Caco-2 (cell line): ENCODE data around the gene PITX2. TPM values are rescaled to one million over a fixed set of nuclear protein-coding genes. Genes with fewer than 3 reads are reported as not detected.

Source experiments
- BruUV-seq: library from RNA; stranded (reverse); fragments of 400-500 nt; replicated peaks from 2 replicates; lab custom pipeline; 2021; lab: Mats Ljungman, UMichigan
- CTCF ChIA-PET: fragments of 300-600 bp; sonication (Branson Sonifier 250); formaldehyde crosslinking; loops from one replicate; lab custom pipeline; 2022; ENCODE audit warnings: antibody characterized with exemption; lab: Charles Lee
- POLR2A ChIA-PET: fragments of 300-600 bp; sonication (Branson Sonifier 250); formaldehyde crosslinking; loops from one replicate; lab custom pipeline; 2022; ENCODE audit warnings: antibody characterized with exemption; lab: Charles Lee
- DNase-seq, 2 experiments: peaks; one replicate each; pipeline versions ENCODE4 v3.0.0 to v3.0.0-alpha.2; 2020 to 2022
- H3K27me3 ChIP-seq: replicated peaks from 2 replicates; pipeline ENCODE4 v1.6.0; 2011; ENCODE audit warnings: low read length; ENCODE audit not compliant: control insufficient read depth, insufficient read depth
- H3K36me3 ChIP-seq: 2 replicates; pipeline ENCODE4 v1.5.1; 2011; ENCODE audit warnings: low read length; ENCODE audit not compliant: control insufficient read depth, insufficient read depth
- H3K4me1 ChIP-seq: fragments of 250-450 bp; sonication (Bioruptor Pico); 2 replicates; pipeline ENCODE4 v1.5.1; 2020; ENCODE audit warnings: mild to moderate bottlenecking
- H3K4me3 ChIP-seq: 2 replicates; pipeline ENCODE4 v1.5.1; 2011; ENCODE audit warnings: low read depth, mild to moderate bottlenecking, control low read depth, low read length
- H3K9me3 ChIP-seq: fragments of 250-450 bp; sonication (Bioruptor Pico); 2 replicates; pipeline ENCODE4 v1.5.1; 2020; ENCODE audit warnings: mild to moderate bottlenecking, moderate library complexity
- H3K27ac Mint-ChIP-seq: one replicate; pipeline ENCODE4 v1.8.0; 2022; ENCODE audit warnings: mixed read lengths; ENCODE audit not compliant: unreplicated experiment
- H3K27me3 Mint-ChIP-seq: one replicate; pipeline ENCODE4 v1.8.0; 2022; ENCODE audit warnings: mixed read lengths; ENCODE audit not compliant: insufficient read depth, unreplicated experiment
- H3K36me3 Mint-ChIP-seq: one replicate; pipeline ENCODE4 v1.8.0; 2022; ENCODE audit warnings: mild to moderate bottlenecking, mixed read lengths; ENCODE audit not compliant: insufficient read depth, unreplicated experiment
- H3K4me1 Mint-ChIP-seq: one replicate; pipeline ENCODE4 v1.8.0; 2022; ENCODE audit warnings: low read depth, mixed read lengths; ENCODE audit not compliant: unreplicated experiment
- H3K4me3 Mint-ChIP-seq: one replicate; pipeline ENCODE4 v1.8.0; 2022; ENCODE audit warnings: mild to moderate bottlenecking, moderate library complexity, mixed read lengths; ENCODE audit not compliant: unreplicated experiment
- H3K9me3 Mint-ChIP-seq: one replicate; pipeline ENCODE4 v1.8.0; 2022; ENCODE audit warnings: mixed read lengths; ENCODE audit not compliant: unreplicated experiment
- CTCF ChIP-seq, 2 experiments: fragments of 200-600 bp in 1 of 2; IDR thresholded peaks; 1 replicate in 1 of 2; 2 replicates in 1 of 2; pipeline versions ENCODE4 v1.5.1 to v1.8.0; 2011 to 2022; ENCODE audit warnings: antibody characterized with exemption in 1 of 2, control low read depth in 1 of 2, inconsistent platforms in 1 of 2, low read depth in 1 of 2, low read length in 1 of 2, mild to moderate bottlenecking in 1 of 2, moderate library complexity in 1 of 2; ENCODE audit not compliant: insufficient read depth in 1 of 2, severe bottlenecking in 1 of 2, unreplicated experiment in 1 of 2
- intact Hi-C: fragments of 100-400 bp; cut with micrococcal nuclease; formaldehyde crosslinking; loops from one replicate; pipeline ENCODE4 v1.10.0; 2022; ENCODE audit not compliant: unreplicated experiment
- total RNA-seq: library from RNA; stranded (reverse); gene quantifications from 2 replicates; pipeline ENCODE4 v1.2.3, GENCODE V29; 2022

PITX2 gene
- total RNA-seq, 1 experiment from 2014 or later: 82.8 TPM

- peaks cover 23% of the 10 kb centered on the region for H3K4me1 Mint-ChIP-seq
- DNase-seq: no peak
- no peaks in the 10 kb centered on the region for H3K9me3 Mint-ChIP-seq
- Histone ChIP-seq H3K4me1 (peaks cover 24% of the 10 kb centered on the region), H3K27me3 (no peaks in the 10 kb centered on the region), H3K4me3 (peak overlapping the region; percentile 61), H3K9me3 (no peaks in the 10 kb centered on the region), H3K36me3 (no peaks in the 10 kb centered on the region; the same call in 1 of the 2 replicates)
- H3K27me3 Mint-ChIP-seq: no peaks in the 10 kb centered on the region
- BruUV-seq: no TSS peak
- H3K4me3 Mint-ChIP-seq: peak overlapping the region; percentile 86
- peaks cover 23% of the 10 kb centered on the region for H3K36me3 Mint-ChIP-seq
- intact Hi-C loops: no loop called here
- no peak for TF ChIP-seq CTCF (IDR thresholded peaks at IDR 0.05; ENCODE audit: insufficient read depth in 1 of 2, low read depth in 1 of 2, low read length in 1 of 2, severe bottlenecking in 1 of 2, unreplicated experiment in 1 of 2)
- H3K27ac Mint-ChIP-seq: peak overlapping the region; percentile 81
- POLR2A ChIA-PET: no interaction called here
- CTCF ChIA-PET: no interaction called here
Observed at GRCh38 chr4:110611968-110612447, 10.9 kb downstream of the PITX2 start.

- Histone ChIP-seq H3K36me3 (no peaks in the 10 kb centered on the region; the same call in 1 of the 2 replicates), H3K9me3 (no peaks in the 10 kb centered on the region), H3K27me3 (no peaks in the 10 kb centered on the region), H3K4me3 (peak overlapping the region; percentile 61), H3K4me1 (peaks cover 24% of the 10 kb centered on the region)
- CTCF ChIA-PET: interaction anchor here (0.7 kb wide), 1 partner anchor 360 kb away, joined by 3 read pairs; no protein-coding TSS in a partner anchor
- POLR2A ChIA-PET: interaction anchor here (0.5 to 0.7 kb wide), 2 partner anchors 12 to 244 kb away, joined by 3 to 7 read pairs; partner anchors contain the start of gene PITX2
- intact Hi-C loops: no loop called here
- no peak for TF ChIP-seq CTCF (IDR thresholded peaks at IDR 0.05; ENCODE audit: insufficient read depth in 1 of 2, low read depth in 1 of 2, low read length in 1 of 2, severe bottlenecking in 1 of 2, unreplicated experiment in 1 of 2)
- H3K27ac Mint-ChIP-seq: peak overlapping the region; percentile 81
- DNase-seq: peak; percentile 83 to 88
- no peaks in the 10 kb centered on the region for H3K27me3 Mint-ChIP-seq
- H3K4me3 Mint-ChIP-seq: peak overlapping the region; percentile 86
- H3K9me3 Mint-ChIP-seq: no peaks in the 10 kb centered on the region
- H3K4me1 Mint-ChIP-seq: peaks cover 23% of the 10 kb centered on the region
- no TSS peak for BruUV-seq
- H3K36me3 Mint-ChIP-seq: peaks cover 14% of the 10 kb centered on the region
Observed at GRCh38 chr4:110610940-110611831, 11.7 kb downstream of the PITX2 start.

GRCh38 chr4:110610620-110610939, 12.3 kb downstream of the PITX2 start:
- H3K27ac Mint-ChIP-seq: peak overlapping the region; percentile 81
- no peaks in the 10 kb centered on the region for H3K27me3 Mint-ChIP-seq
- TF ChIP-seq CTCF (IDR thresholded peaks at IDR 0.05; ENCODE audit: insufficient read depth in 1 of 2, low read depth in 1 of 2, low read length in 1 of 2, severe bottlenecking in 1 of 2, unreplicated experiment in 1 of 2): no peak
- Histone ChIP-seq H3K4me3 (peak overlapping the region; percentile 61), H3K4me1 (peaks cover 24% of the 10 kb centered on the region), H3K36me3 (no peaks in the 10 kb centered on the region; the same call in 1 of the 2 replicates), H3K27me3 (no peaks in the 10 kb centered on the region), H3K9me3 (no peaks in the 10 kb centered on the region)
- peaks cover 8% of the 10 kb centered on the region for H3K36me3 Mint-ChIP-seq
- no peaks in the 10 kb centered on the region for H3K9me3 Mint-ChIP-seq
- DNase-seq: no peak
- H3K4me1 Mint-ChIP-seq: peaks cover 23% of the 10 kb centered on the region
- BruUV-seq: no TSS peak
- H3K4me3 Mint-ChIP-seq: peak overlapping the region; percentile 86
- CTCF ChIA-PET: no interaction called here
- intact Hi-C loops: no loop called here
- POLR2A ChIA-PET: interaction anchor here (0.5 kb wide), 1 partner anchor 12 kb away, joined by 3 read pairs; the partner anchor contains the start of gene PITX2
